ENCODE measurements around the gene KRTAP10-10.

DNA sequence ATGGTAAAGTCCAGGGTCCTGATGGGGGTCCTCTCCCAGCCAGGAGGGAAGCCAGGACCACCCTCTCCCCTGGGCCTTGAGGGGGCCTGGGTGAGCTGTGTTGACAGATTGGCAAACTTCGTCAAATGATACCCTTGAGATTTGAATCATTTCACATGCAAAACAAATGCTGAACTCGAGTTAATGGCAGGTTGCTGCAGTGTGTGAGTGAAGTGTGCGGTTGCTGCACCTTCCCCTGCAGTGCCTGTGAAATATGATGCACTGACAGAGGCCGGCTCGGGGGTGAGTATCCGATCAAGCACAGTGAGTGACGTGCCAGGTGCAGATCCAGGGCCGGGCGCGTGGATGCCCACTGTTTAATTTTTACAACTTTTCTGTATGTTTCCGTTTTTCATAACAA, 50.5 kb downstream of the KRTAP10-10 start:
- TF ChIP-seq ZNF274 (IDR thresholded peaks at IDR 0.05; ENCODE audit: low read depth, low read length) (no peak), YY1 (IDR thresholded peaks at IDR 0.05; ENCODE audit: insufficient read depth, insufficient read length) (no peak), SUZ12 (IDR thresholded peaks at IDR 0.05; ENCODE audit: extremely low read depth, insufficient read depth, insufficient read length) (no peak)

Data from NT2/D1 (cell line).